Kidney epithelial cell (primary cell): ENCODE results near the gene ALDH1A2. TPM values are rescaled to one million over a fixed set of nuclear protein-coding genes. Genes with fewer than 3 reads are reported as not detected.

Source experiments
- DNase-seq: peaks from one replicate; pipeline ENCODE4 v3.0.0-alpha.2; 2010; ENCODE audit warnings: low read depth
- H3K27me3 ChIP-seq: 2 replicates; pipeline ENCODE4 v1.6.0; 2011; ENCODE audit warnings: low read length; ENCODE audit not compliant: control insufficient read depth, insufficient read depth
- H3K36me3 ChIP-seq: 2 replicates; pipeline ENCODE4 v1.5.1; 2011; ENCODE audit warnings: low read length; ENCODE audit not compliant: control insufficient read depth, insufficient read depth
- H3K4me3 ChIP-seq: 2 replicates; pipeline ENCODE4 v1.5.1; 2011; ENCODE audit warnings: low read depth, mild to moderate bottlenecking, control low read depth, low read length
- CTCF ChIP-seq: IDR thresholded peaks from 2 replicates; pipeline ENCODE4 v1.5.1; 2011; ENCODE audit warnings: mild to moderate bottlenecking, moderate library complexity, low read length, control low read depth, inconsistent platforms; ENCODE audit not compliant: insufficient read depth, poor library complexity, severe bottlenecking
- total RNA-seq: library from RNA; depleted of rRNA; stranded (reverse); fragments of >200 nt; gene quantifications from 2 replicates; pipeline ENCODE4 v1.2.3, GENCODE V29; 2015

ALDH1A2 gene
- total RNA-seq, 1 donor from 2014 or later = 23.8 TPM

DNA sequence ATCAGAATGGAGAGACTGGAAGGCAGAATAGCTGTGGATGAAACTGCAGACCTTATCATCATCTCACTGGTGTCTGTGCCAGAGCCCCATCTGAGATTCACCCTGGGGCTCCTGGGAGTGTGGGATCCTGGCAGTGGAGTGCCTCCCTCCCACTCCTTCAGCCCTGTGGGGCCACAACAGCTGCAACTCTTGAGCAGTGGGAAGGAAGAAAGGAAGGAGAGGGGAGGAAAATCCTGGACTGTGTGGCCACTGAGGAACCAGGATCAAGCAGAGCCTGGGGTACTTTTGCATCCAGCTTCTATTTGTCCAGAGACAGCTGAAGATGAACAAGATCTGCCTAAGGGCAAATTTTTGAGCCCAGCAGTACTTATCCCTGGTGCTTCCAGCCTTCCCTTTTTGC is 13.1 kb upstream of the ALDH1A2 start:
- Histone ChIP-seq H3K4me3 (no peak overlapping the region), H3K27me3 (no peaks in the 10 kb centered on the region), H3K36me3 (no peaks in the 10 kb centered on the region)
- no peak for TF ChIP-seq CTCF
- no peak for DNase-seq

GRCh38 chr15:58077427-58077826 is 11.9 kb upstream of the ALDH1A2 start:
- peak; percentile 47 for TF ChIP-seq CTCF
- H3K4me3 ChIP-seq = no peak overlapping the region
- no peaks in the 10 kb centered on the region for H3K36me3 ChIP-seq
- DNase-seq = no peak
- no peaks in the 10 kb centered on the region for H3K27me3 ChIP-seq

GRCh38 chr15:58074452-58074851 is 8.9 kb upstream of the ALDH1A2 start:
- H3K27me3 ChIP-seq = no peaks in the 10 kb centered on the region
- no peak for TF ChIP-seq CTCF
- H3K36me3 ChIP-seq = no peaks in the 10 kb centered on the region
- DNase-seq = no peak
- H3K4me3 ChIP-seq = no peak overlapping the region

DNA sequence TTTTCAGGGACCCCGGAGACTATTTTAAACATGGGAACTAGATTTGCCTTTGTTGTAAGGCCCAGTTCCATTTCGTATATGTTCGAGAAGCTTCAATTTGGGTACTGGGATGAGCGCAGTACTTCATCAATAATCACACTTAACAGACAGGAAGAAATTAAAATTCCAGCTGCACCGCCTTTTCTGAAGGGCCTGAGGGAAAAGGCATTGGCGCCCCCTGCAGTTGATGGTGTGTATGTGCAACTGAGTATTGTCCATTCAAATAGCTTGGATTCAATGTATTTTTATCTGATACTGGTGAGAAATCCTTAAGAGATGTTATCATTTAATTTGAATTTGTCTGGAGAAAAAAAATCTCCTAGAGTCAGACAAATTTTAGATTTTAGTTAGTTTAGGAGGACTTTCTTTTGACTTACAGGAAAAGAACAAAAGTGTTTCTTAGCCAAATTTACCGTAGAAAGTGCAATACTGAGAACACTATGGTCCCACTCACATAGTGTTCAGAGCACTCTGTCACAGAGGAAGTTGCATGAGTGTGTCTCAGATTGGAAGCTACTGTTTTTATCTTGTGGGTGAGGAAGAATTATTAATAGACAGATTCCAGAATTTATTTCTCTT is 5.4 kb upstream of the ALDH1A2 start:
- Histone ChIP-seq H3K36me3 (no peaks in the 10 kb centered on the region), H3K27me3 (peaks cover 2% of the 10 kb centered on the region), H3K4me3 (no peak overlapping the region)
- peak; percentile 94 for TF ChIP-seq CTCF
- no peak for DNase-seq

DNA sequence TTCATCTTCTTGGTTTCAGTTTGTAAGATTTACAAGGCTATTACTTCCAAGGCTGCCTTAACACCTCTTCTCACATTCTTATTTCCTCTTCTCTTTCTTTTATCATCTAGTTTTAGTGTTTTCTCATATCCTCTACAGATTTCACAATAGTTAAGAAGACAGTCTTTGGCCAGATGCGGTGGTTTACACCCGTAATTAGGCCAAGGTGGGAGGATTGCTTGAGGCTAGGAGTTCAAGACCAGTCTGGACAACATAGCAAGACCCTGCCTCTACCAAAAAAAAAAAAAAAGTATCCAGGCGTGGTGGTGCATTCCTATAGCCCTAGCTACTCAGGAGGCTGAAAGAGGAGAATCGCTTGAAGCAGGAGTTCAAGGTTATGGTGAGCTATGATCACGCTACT is 3.5 kb upstream of the ALDH1A2 start:
- peaks cover 12% of the 10 kb centered on the region for H3K27me3 ChIP-seq
- no peaks in the 10 kb centered on the region for H3K36me3 ChIP-seq
- no peak for DNase-seq
- no peak for TF ChIP-seq CTCF
- H3K4me3 ChIP-seq = no peak overlapping the region

GRCh38 chr15:58066042-58066867 is 744 bp upstream of the ALDH1A2 start:
- no peak for DNase-seq
- H3K36me3 ChIP-seq = no peaks in the 10 kb centered on the region
- H3K4me3 ChIP-seq = peak overlapping the region; percentile 45
- peaks cover 12% of the 10 kb centered on the region for H3K27me3 ChIP-seq
- TF ChIP-seq CTCF = peak; percentile 65
